BE2C (cell line): Measurements from ENCODE around the gene ACTL6B.

Experiments used
- DNase-seq: peaks from one replicate; pipeline ENCODE4 v3.0.0-alpha.2; 2020
- H3K27me3 ChIP-seq: fragments of 250-450 bp; sonication (Bioruptor Pico); 2 replicates; pipeline ENCODE4 v1.5.1; 2020; ENCODE audit warnings: mild to moderate bottlenecking
- H3K36me3 ChIP-seq: fragments of 250-450 bp; sonication (Bioruptor Pico); 2 replicates; pipeline ENCODE4 v1.5.1; 2020; ENCODE audit warnings: mild to moderate bottlenecking
- H3K4me1 ChIP-seq: fragments of 250-450 bp; sonication (Bioruptor Pico); 2 replicates; pipeline ENCODE4 v1.5.1; 2020
- H3K4me3 ChIP-seq: 2 replicates; pipeline ENCODE4 v1.5.1; 2011; ENCODE audit warnings: low read depth, low read length
- H3K9me3 ChIP-seq: fragments of 250-450 bp; sonication (Bioruptor Pico); 2 replicates; pipeline ENCODE4 v1.5.1; 2020
- TF ChIP-seq, protein P1 (sequence below): IDR thresholded peaks from 2 replicates; pipeline ENCODE4 v1.5.1; 2012; ENCODE audit warnings: mild to moderate bottlenecking, low read depth, low read length

The ACTL6B gene

DNA sequence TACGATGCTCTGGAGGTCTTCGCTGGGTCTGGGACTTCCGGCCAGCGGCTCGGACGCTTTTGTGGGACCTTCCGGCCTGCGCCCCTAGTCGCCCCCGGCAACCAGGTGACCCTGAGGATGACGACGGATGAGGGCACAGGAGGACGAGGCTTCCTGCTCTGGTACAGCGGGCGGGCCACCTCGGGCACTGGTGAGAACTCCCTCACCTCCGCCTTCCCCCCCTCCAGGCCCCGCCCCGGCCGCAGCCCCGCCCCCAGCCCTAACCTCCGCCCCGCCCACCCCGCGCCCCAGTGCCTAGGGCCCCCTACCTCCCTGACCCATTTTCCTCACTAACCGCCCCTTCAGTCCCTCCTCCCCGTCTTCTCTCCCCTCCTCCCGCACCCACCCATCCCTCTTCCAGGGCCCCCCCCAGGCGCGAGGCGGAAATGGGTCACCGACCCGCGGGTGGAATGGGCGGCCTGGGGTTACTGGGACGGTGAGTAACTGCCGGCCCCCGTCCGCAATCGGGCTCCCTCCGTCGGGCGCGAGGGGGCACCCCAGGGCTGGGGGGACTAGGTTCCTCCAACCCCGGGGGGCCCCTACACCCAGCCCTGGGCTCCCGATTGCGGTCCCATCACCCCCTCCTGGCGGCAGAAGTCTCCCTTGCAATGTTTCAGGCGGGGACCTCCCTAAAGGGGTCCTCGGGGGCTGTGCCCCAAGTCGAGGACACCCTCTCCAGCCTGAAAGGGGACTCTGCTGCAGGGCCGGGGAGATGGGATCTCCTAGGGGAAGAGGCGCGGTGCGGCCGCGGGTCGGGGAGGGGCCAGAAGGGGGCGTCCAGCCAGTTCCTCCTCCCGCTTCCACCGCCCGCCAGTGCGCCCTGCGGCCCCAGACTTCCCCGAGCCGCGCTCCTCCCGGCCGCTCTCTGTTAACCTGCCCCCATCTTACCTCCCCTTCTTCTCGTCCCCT, 51.9 kb downstream of the ACTL6B start:
- peak overlapping the region; percentile 80 for H3K4me3 ChIP-seq
- peak; percentile 81 for DNase-seq
- H3K4me1 ChIP-seq: peaks cover 6% of the 10 kb centered on the region
- peaks cover 36% of the 10 kb centered on the region for H3K36me3 ChIP-seq
- TF ChIP-seq, protein P1, sequence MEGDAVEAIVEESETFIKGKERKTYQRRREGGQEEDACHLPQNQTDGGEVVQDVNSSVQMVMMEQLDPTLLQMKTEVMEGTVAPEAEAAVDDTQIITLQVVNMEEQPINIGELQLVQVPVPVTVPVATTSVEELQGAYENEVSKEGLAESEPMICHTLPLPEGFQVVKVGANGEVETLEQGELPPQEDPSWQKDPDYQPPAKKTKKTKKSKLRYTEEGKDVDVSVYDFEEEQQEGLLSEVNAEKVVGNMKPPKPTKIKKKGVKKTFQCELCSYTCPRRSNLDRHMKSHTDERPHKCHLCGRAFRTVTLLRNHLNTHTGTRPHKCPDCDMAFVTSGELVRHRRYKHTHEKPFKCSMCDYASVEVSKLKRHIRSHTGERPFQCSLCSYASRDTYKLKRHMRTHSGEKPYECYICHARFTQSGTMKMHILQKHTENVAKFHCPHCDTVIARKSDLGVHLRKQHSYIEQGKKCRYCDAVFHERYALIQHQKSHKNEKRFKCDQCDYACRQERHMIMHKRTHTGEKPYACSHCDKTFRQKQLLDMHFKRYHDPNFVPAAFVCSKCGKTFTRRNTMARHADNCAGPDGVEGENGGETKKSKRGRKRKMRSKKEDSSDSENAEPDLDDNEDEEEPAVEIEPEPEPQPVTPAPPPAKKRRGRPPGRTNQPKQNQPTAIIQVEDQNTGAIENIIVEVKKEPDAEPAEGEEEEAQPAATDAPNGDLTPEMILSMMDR: peak; percentile 42
- H3K9me3 ChIP-seq: no peaks in the 10 kb centered on the region
- H3K27me3 ChIP-seq: no peaks in the 10 kb centered on the region

DNA sequence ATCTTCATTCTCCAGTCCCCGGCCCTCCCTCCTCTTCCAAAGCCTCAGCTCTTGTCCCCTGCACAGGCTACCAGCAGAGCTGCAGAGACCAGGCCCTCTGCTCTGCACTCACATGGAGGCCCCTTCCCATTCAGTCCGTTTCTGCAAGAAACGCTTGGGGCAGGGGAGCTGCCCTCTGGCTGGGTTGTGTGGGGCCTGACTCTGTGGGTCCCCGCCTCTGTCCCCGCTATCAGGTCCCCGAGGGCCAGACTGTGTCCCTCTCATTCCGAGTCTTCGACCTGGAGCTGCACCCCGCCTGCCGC, 52.6 kb downstream of the ACTL6B start:
- peaks cover 6% of the 10 kb centered on the region for H3K4me1 ChIP-seq
- TF ChIP-seq, protein P1: no peak
- H3K36me3 ChIP-seq: peaks cover 36% of the 10 kb centered on the region
- DNase-seq: peak; percentile 52
- peak overlapping the region; percentile 80 for H3K4me3 ChIP-seq
- no peaks in the 10 kb centered on the region for H3K27me3 ChIP-seq
- no peaks in the 10 kb centered on the region for H3K9me3 ChIP-seq

DNA sequence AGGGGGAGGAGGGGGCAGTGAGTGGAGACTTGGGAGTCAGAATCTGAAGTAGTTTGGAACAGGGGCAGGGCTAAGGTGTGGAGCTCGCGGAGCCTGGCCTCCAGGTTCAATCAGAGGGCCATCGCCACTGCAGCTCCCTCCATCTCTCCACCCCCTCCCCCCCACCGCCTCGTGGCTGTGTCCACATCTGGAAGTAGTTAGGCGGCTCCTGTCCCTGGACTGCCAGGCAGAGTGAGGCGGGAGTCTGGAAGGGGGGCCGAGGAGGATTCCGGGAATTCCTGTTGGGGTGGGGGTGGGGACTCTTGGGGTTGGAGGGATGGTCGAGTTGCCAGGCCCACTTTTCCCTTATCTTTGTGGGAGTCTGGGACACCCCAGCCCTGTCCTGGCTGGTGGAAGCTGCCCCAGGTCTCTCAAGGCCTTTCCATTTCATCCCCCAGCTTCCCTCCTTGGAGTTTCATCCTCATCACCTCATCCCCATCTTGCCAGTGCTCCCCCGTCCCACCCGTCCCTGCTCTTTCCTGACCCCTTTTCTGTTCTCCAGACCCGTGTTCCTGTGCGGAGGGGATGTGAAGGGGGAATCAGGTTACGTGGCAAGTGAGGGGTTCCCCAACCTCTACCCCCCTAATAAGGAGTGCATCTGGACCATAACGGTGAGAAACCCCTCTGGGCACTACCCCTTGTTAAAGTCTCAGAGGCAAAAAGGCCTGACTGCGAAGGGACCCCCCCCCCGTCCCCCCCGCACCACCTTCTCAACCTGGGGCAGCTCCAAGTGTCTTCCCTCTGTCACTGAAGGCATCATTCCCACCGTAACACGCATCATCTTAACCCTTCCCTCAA, 53.1 kb downstream of the ACTL6B start:
- H3K36me3 ChIP-seq: peaks cover 33% of the 10 kb centered on the region
- H3K9me3 ChIP-seq: no peaks in the 10 kb centered on the region
- TF ChIP-seq, protein P1: no peak
- peak overlapping the region; percentile 80 for H3K4me3 ChIP-seq
- H3K4me1 ChIP-seq: peaks cover 6% of the 10 kb centered on the region
- DNase-seq: peak; percentile 97
- no peaks in the 10 kb centered on the region for H3K27me3 ChIP-seq

DNA sequence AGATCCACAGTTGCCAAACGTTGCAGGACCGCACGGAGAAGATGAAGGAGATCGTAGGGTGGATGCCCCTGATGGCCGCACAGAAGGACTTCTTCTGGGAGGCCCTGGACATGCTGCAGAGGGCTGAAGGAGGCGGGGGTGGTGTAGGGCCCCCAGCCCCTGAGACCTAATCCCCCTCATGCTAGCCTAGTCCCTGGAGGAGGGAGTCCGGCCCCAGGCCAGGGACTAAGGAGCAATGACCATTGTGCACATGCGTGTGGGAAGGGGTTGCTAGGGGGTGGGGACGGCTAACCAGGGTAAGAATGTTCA, 55.6 kb downstream of the ACTL6B start:
- H3K4me1 ChIP-seq: peaks cover 6% of the 10 kb centered on the region
- H3K9me3 ChIP-seq: no peaks in the 10 kb centered on the region
- H3K27me3 ChIP-seq: no peaks in the 10 kb centered on the region
- no peak overlapping the region for H3K4me3 ChIP-seq
- H3K36me3 ChIP-seq: peaks cover 11% of the 10 kb centered on the region
- TF ChIP-seq, protein P1: no peak
- no peak for DNase-seq

DNA sequence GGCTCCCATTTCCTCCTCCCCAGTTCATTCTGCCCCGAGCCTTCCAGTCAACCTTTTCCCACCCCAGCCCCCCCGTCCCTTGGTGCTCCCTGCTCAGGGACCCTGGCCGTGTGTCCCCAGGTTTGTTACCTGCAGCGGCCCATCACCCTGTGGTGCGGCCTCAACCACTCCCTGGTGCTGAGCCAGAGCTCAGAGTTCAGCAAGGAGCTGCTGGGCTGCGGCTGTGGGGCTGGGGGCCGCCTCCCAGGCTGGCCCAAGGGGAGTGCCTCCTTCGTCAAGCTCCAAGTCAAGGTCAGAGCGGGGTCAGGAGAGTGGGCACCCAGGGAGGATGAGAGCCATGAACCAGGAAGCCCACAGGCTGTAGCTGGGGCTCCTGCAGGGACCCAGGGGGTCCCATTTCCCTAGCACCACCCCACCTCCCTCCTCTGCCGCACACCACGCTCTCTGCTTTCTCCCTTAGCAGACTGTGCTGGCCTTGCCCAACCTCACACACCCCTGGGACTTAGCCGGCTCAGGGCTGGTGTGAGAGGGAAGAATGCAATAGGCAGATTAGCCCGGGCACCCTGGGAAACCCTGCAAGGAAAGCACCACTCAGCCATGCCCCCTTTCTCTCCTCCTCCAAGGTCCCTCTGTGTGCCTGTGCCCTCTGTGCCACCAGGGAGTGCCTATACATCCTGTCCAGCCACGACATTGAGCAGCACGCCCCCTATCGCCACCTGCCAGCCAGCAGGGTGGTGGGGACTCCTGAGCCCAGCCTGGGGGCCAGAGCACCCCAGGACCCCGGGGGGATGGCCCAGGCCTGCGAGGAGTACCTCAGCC, 56.1 kb downstream of the ACTL6B start:
- Histone ChIP-seq H3K36me3 (peaks cover 5% of the 10 kb centered on the region), H3K4me1 (peaks cover 6% of the 10 kb centered on the region), H3K9me3 (no peaks in the 10 kb centered on the region), H3K4me3 (no peak overlapping the region), H3K27me3 (no peaks in the 10 kb centered on the region)
- TF ChIP-seq, protein P1: no peak; the same call in 1 of the 2 replicates
- DNase-seq: no peak
